Keratinocyte (primary cell): Measurements from ENCODE around the gene ANXA7. TPM values are rescaled to one million over a fixed set of nuclear protein-coding genes. Genes with fewer than 3 reads are reported as not detected.
A peak's percentile ranks its signal among the peaks of the same experiment; 100 is the strongest.

Experiments
- DNase-seq: peaks from one replicate; pipeline ENCODE4 v3.0.0-alpha.2; 2011; ENCODE audit warnings: low read depth, missing footprints, low spot score
- FAIRE-seq: peaks from 2 replicates; lab custom pipeline; 2011; peaks lifted over from hg19 to GRCh38; lab: Jason Lieb, UNC
- H2AFZ ChIP-seq: 2 replicates; pipeline ENCODE4 v1.6.0; 2012; ENCODE audit warnings: low read length, control low read depth, inconsistent platforms; ENCODE audit not compliant: control insufficient read depth
- H3K27ac ChIP-seq: 2 replicates; pipeline ENCODE4 v1.5.1; 2011; ENCODE audit warnings: low read length; ENCODE audit not compliant: control insufficient read depth, insufficient read depth
- H3K27me3 ChIP-seq: 3 replicates; pipeline ENCODE4 v1.6.0; 2011; ENCODE audit warnings: low read length; ENCODE audit not compliant: control insufficient read depth, insufficient read depth; ENCODE audit errors: extremely low read depth
- H3K36me3 ChIP-seq, 2 experiments: 2 replicates in 1 of 2; 3 replicates in 1 of 2; pipeline ENCODE4 v1.5.1; 2011; ENCODE audit warnings: low read length in 2 of 2, mild to moderate bottlenecking in 1 of 2; ENCODE audit not compliant: control insufficient read depth in 2 of 2, insufficient read depth in 2 of 2; ENCODE audit errors: extremely low read depth in 1 of 2
- H3K4me1 ChIP-seq: 3 replicates; pipeline ENCODE4 v1.5.1; 2011; ENCODE audit warnings: low read length; ENCODE audit not compliant: control insufficient read depth, insufficient read depth; ENCODE audit errors: extremely low read depth
- H3K4me2 ChIP-seq: 3 replicates; pipeline ENCODE4 v1.6.0; 2011; ENCODE audit warnings: low read depth, low read length; ENCODE audit not compliant: control insufficient read depth, insufficient read depth; ENCODE audit errors: extremely low read depth
- H3K4me3 ChIP-seq, 3 experiments: fragments of 200-600 bp in 1 of 3; sonication (generic) in 1 of 3; 2 replicates in 2 of 3; 3 replicates in 1 of 3; pipeline ENCODE4 v1.5.1; 2011 to 2016; ENCODE audit warnings: low read length in 3 of 3, mild to moderate bottlenecking in 3 of 3, control low read depth in 2 of 3, inconsistent platforms in 1 of 3, low read depth in 1 of 3, mixed read lengths in 1 of 3, mixed run types in 1 of 3, moderate library complexity in 1 of 3; ENCODE audit not compliant: control insufficient read depth in 2 of 3, insufficient read depth in 2 of 3; ENCODE audit errors: extremely low read depth in 1 of 3
- H3K79me2 ChIP-seq: 2 replicates; pipeline ENCODE4 v1.6.0; 2012; ENCODE audit warnings: low read length; ENCODE audit not compliant: control insufficient read depth, insufficient read depth
- H3K9ac ChIP-seq: 3 replicates; pipeline ENCODE4 v1.6.0; 2011; ENCODE audit warnings: low read length; ENCODE audit not compliant: control insufficient read depth, insufficient read depth; ENCODE audit errors: extremely low read depth
- H3K9me1 ChIP-seq: 3 replicates; pipeline ENCODE4 v1.6.0; 2011; ENCODE audit warnings: low read length; ENCODE audit not compliant: control insufficient read depth, insufficient read depth; ENCODE audit errors: extremely low read depth
- H3K9me3 ChIP-seq: 2 replicates; pipeline ENCODE4 v1.5.1; 2012; ENCODE audit warnings: low read depth, low read length; ENCODE audit not compliant: control insufficient read depth
- H4K20me1 ChIP-seq: 3 replicates; pipeline ENCODE4 v1.6.0; 2011; ENCODE audit warnings: low read length; ENCODE audit not compliant: control insufficient read depth, insufficient read depth; ENCODE audit errors: extremely low read depth
- EZH2 ChIP-seq: IDR thresholded peaks from one replicate; pipeline ENCODE4 v1.6.1; 2012; ENCODE audit warnings: inconsistent platforms, mild to moderate bottlenecking, low read length, moderate library complexity
- dilution Hi-C: fragments of 300-500 bp; cut with MboI; formaldehyde crosslinking; loops from one replicate; pipeline ENCODE4 v1.7.0; 2020; ENCODE audit warnings: low sequenced_read_pairs; ENCODE audit not compliant: extremely low pct_ligation_motif_present
- polyA plus RNA-seq, 5 experiments: library from polyadenylated mRNA; depleted of rRNA in 3 of 5; stranded (reverse) in 3 of 5; stranded (forward) in 1 of 5; unstranded in 1 of 5; fragments of >200 nt; gene quantifications; 1 replicate in 1 of 5; 2 replicates in 3 of 5; 3 replicates in 1 of 5; pipeline versions ENCODE4 v1.2.1 to v1.2.3, GENCODE V29; 2011 to 2012; ENCODE audit warnings: missing spikeins in 2 of 5, low read depth in 1 of 5, low replicate concordance in 1 of 5
- TF ChIP-seq, protein P1 (sequence below), 3 experiments: IDR thresholded peaks in 1 of 3; conservative IDR thresholded peaks in 1 of 3; optimal IDR thresholded peaks in 1 of 3; 2 replicates in 2 of 3; 3 replicates in 1 of 3; pipeline versions ENCODE3 to v1.5.1; 2011; ENCODE audit warnings: low read length in 3 of 3, mild to moderate bottlenecking in 3 of 3, moderate library complexity in 2 of 3, control low read depth in 1 of 3, inconsistent platforms in 1 of 3; ENCODE audit not compliant: insufficient read depth in 2 of 3; ENCODE audit errors: extremely low read depth in 1 of 3

ANXA7 gene
- polyA plus RNA-seq, 1 donor (not counting 4 experiments of a cell fraction or from before 2014, with no cell fraction given), result 144 TPM

DNA sequence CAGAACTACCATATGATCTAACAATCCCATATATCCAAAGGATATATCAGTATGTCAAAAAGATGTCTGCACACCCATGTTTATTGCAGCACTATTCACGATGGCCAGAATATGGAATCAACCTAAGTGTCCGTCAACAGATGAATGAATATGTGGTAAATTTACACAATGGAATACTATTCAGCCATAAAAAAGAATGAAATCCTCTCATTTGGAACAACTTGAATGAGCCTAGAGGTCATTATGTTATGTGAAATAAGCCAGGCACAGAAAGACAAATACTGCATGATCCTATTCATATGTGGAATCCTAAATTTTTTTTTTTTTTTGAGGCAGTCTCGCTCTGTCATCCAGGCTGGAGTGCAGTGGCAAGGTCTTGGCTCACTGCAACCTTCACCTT lies 48.9 kb downstream of the ANXA7 start:
- H3K4me2 ChIP-seq, result no peak overlapping the region
- DNase-seq, result no peak
- no peaks in the 10 kb centered on the region for H3K79me2 ChIP-seq
- H3K9me1 ChIP-seq, result no peaks in the 10 kb centered on the region
- H3K4me3 ChIP-seq, result no peak overlapping the region
- H3K9ac ChIP-seq, result no peak overlapping the region
- no peaks in the 10 kb centered on the region for H3K9me3 ChIP-seq
- peaks cover 2 to 13% of the 10 kb centered on the region in 2 experiments for H3K36me3 ChIP-seq
- dilution Hi-C loops, result no loop called here
- no peak for TF ChIP-seq EZH2
- TF ChIP-seq, protein P1, sequence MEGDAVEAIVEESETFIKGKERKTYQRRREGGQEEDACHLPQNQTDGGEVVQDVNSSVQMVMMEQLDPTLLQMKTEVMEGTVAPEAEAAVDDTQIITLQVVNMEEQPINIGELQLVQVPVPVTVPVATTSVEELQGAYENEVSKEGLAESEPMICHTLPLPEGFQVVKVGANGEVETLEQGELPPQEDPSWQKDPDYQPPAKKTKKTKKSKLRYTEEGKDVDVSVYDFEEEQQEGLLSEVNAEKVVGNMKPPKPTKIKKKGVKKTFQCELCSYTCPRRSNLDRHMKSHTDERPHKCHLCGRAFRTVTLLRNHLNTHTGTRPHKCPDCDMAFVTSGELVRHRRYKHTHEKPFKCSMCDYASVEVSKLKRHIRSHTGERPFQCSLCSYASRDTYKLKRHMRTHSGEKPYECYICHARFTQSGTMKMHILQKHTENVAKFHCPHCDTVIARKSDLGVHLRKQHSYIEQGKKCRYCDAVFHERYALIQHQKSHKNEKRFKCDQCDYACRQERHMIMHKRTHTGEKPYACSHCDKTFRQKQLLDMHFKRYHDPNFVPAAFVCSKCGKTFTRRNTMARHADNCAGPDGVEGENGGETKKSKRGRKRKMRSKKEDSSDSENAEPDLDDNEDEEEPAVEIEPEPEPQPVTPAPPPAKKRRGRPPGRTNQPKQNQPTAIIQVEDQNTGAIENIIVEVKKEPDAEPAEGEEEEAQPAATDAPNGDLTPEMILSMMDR (optimal IDR thresholded peaks at IDR 0.05 in 1 of 3, IDR thresholded peaks at IDR 0.05 in 1 of 3, conservative IDR thresholded peaks at IDR 0.05 in 1 of 3; ENCODE audit: extremely low read depth in 1 of 3, insufficient read depth in 2 of 3, low read length in 3 of 3), result no peak
- FAIRE-seq, result no peak
- H3K4me1 ChIP-seq, result no peaks in the 10 kb centered on the region
- H3K27ac ChIP-seq, result no peak overlapping the region
- no peak overlapping the region for H2AFZ ChIP-seq
- H3K27me3 ChIP-seq, result no peaks in the 10 kb centered on the region
- H4K20me1 ChIP-seq, result no peaks in the 10 kb centered on the region

DNA sequence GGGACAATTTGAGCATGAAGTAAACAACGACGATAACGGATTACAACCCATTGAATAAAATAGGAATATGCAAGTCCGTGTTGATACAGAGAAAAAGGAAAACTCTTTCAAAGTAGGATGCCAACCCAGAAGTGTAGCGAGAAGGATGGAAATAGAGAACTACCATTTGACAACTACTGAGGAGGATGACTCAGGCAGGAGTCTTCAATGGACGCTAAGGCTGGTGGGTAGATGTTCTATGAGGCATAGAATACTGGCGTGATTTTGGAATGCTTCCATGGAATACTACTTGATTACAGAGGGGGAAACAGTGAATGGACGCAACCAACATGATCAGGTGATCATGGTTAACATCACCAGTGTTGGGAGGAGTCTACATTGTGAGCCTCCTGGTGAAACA lies 54.4 kb downstream of the ANXA7 start:
- Histone ChIP-seq H4K20me1 (no peaks in the 10 kb centered on the region), H3K27me3 (no peaks in the 10 kb centered on the region), H3K9me1 (no peaks in the 10 kb centered on the region), H3K9me3 (no peaks in the 10 kb centered on the region), H3K79me2 (no peaks in the 10 kb centered on the region), H3K4me2 (peak overlapping the region; percentile 90), H3K36me3 (no peaks in the 10 kb centered on the region), H3K27ac (no peak overlapping the region), H3K4me3 (no peak overlapping the region), H3K9ac (no peak overlapping the region), H3K4me1 (peaks cover 11% of the 10 kb centered on the region), H2AFZ (no peak overlapping the region)
- no peak for DNase-seq
- FAIRE-seq, result no peak
- TF ChIP-seq EZH2, result no peak
- TF ChIP-seq, protein P1 (optimal IDR thresholded peaks at IDR 0.05 in 1 of 3, IDR thresholded peaks at IDR 0.05 in 1 of 3, conservative IDR thresholded peaks at IDR 0.05 in 1 of 3; ENCODE audit: extremely low read depth in 1 of 3, insufficient read depth in 2 of 3, low read length in 3 of 3), result no peak
- dilution Hi-C loops, result no loop called here
